ENCODE results near the gene PWP2.
A peak's percentile ranks its signal among the peaks of the same experiment; 100 is the strongest.

Gene PWP2

DNA sequence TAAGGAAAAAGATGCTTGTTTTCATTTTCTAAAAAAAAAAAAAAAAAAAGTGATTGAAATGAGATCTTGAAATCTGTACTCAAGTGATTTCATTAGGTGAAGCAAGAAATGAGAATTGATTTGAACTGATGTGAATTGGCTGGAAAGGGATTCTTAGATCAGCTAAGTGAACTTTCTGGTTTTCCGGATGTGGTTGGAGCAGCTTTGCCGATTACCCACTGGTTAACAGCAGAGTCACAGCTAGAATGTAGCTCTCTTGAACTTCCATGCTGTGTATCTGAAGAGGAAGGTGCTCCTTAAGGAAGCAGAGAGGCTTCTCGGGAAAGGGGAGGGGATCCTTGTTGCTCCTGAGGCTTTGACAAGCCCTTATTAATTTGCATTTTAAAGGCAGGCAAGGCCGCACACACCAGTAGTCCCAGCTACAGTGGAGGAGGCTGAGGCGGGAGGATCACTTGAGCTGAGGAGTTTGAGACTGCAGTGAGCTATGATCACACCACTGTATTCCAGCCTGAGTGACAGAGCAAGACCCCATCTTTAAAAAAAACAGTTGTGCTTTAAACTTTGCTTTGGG is 28.7 kb upstream of the PWP2 start:
- no peak overlapping the region for H3K4me2 ChIP-seq (ENCODE audit: low read length)
- DNase-seq: peak; percentile 14
- no peak overlapping the region for H3K23ac ChIP-seq (ENCODE audit: low read length)
- H3K56ac ChIP-seq (ENCODE audit: low read length): no peak overlapping the region
- H4K8ac ChIP-seq (ENCODE audit: low read depth, low read length): no peak overlapping the region
- no peaks in the 10 kb centered on the region for H3K27me3 ChIP-seq (ENCODE audit: insufficient read depth, low read length, poor library complexity)
- no peak overlapping the region for H2BK5ac ChIP-seq (ENCODE audit: low read length)
- H3K79me2 ChIP-seq (ENCODE audit: control insufficient read depth, insufficient read depth, low read length): no peaks in the 10 kb centered on the region
- H3K9ac ChIP-seq (ENCODE audit: low read length): no peak overlapping the region
- peaks cover 2% of the 10 kb centered on the region for H3K36me3 ChIP-seq (ENCODE audit: control insufficient read depth, insufficient read depth, low read length)
- H4K5ac ChIP-seq (ENCODE audit: low read length): no peak overlapping the region
- H3K4me1 ChIP-seq (ENCODE audit: control insufficient read depth, low read depth, low read length): no peaks in the 10 kb centered on the region
- no peak overlapping the region for H3K18ac ChIP-seq (ENCODE audit: low read length)
- H2BK120ac ChIP-seq (ENCODE audit: low read depth, low read length): no peak overlapping the region
- no peak overlapping the region for H3K27ac ChIP-seq (ENCODE audit: low read depth, low read length)
- WGBS (ENCODE audit: extremely low coverage, insufficient coverage, low lambda C conversion rate): no CpG with 5 or more reads among the region's 5 CpGs
- no peak overlapping the region for H3K4me3 ChIP-seq (ENCODE audit: low read length)
- no peak overlapping the region for H2BK15ac ChIP-seq (replicated peaks; ENCODE audit: low read depth)
- H3K4ac ChIP-seq (ENCODE audit: low read depth, low read length): no peak overlapping the region
- peaks cover 2% of the 10 kb centered on the region for H3K79me1 ChIP-seq (ENCODE audit: low read length)
- no peak overlapping the region for H2AK5ac ChIP-seq (ENCODE audit: low read length)

DNA sequence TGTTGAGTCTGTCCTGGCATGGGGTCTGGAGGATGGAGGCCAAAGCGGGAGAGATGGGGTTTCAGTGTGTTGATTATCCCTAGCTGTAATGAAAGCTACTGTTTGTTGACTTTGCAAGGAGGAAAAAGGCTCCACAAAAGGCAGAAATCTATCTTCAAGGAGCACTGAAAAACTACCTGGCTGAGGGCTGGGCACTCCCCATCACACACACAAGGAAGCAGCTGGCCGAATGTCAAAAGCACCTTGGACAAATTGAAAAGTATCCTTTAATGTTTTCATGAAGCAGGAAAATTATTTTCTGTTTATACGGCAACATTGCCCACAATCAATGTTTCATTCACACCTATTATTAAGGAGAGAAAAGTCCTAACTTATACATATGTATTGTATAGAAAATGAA is 27.8 kb upstream of the PWP2 start:
- H3K23ac ChIP-seq (ENCODE audit: low read length): no peak overlapping the region
- peaks cover 2% of the 10 kb centered on the region for H3K36me3 ChIP-seq (ENCODE audit: control insufficient read depth, insufficient read depth, low read length)
- H2BK120ac ChIP-seq (ENCODE audit: low read depth, low read length): no peak overlapping the region
- H2BK5ac ChIP-seq (ENCODE audit: low read length): no peak overlapping the region
- H3K4ac ChIP-seq (ENCODE audit: low read depth, low read length): no peak overlapping the region
- H3K4me1 ChIP-seq (ENCODE audit: control insufficient read depth, low read depth, low read length): no peaks in the 10 kb centered on the region
- H3K4me3 ChIP-seq (ENCODE audit: low read length): no peak overlapping the region
- no peak overlapping the region for H3K56ac ChIP-seq (ENCODE audit: low read length)
- H4K8ac ChIP-seq (ENCODE audit: low read depth, low read length): no peak overlapping the region
- no peaks in the 10 kb centered on the region for H3K27me3 ChIP-seq (ENCODE audit: insufficient read depth, low read length, poor library complexity)
- no peak overlapping the region for H3K9ac ChIP-seq (ENCODE audit: low read length)
- H3K79me1 ChIP-seq (ENCODE audit: low read length): no peaks in the 10 kb centered on the region
- no CpG with 5 or more reads among the region's 3 CpGs for WGBS (ENCODE audit: extremely low coverage, insufficient coverage, low lambda C conversion rate)
- no peaks in the 10 kb centered on the region for H3K79me2 ChIP-seq (ENCODE audit: control insufficient read depth, insufficient read depth, low read length)
- no peak overlapping the region for H3K4me2 ChIP-seq (ENCODE audit: low read length)
- no peak overlapping the region for H2BK15ac ChIP-seq (replicated peaks; ENCODE audit: low read depth)
- H2AK5ac ChIP-seq (ENCODE audit: low read length): no peak overlapping the region
- no peak overlapping the region for H3K27ac ChIP-seq (ENCODE audit: low read depth, low read length)
- no peak for DNase-seq
- H4K5ac ChIP-seq (ENCODE audit: low read length): no peak overlapping the region
- H3K18ac ChIP-seq (ENCODE audit: low read length): no peak overlapping the region

DNA sequence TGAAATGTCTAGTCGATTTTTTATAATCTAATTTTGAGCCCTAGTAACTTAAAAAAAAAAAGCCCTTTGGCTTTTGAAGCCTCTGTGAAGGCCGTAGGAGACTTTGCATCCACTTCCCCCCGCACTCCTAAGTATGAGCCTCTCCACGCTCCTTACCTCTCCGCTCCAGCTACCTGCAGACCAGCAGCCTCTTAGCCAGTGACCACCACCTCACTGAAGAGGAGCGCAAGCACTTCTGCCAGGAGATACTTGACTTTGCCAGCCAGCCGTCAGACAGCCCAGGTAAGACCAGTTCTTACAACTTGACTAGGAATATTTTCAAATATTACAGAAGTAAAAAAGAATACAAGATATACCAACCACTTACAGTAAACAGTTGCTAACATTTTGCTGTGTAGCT is 27.4 kb upstream of the PWP2 start:
- Histone ChIP-seq H2BK120ac (ENCODE audit: low read depth, low read length) (no peak overlapping the region), H3K4me2 (ENCODE audit: low read length) (no peak overlapping the region), H3K18ac (ENCODE audit: low read length) (no peak overlapping the region), H3K27ac (ENCODE audit: low read depth, low read length) (no peak overlapping the region), H3K27me3 (ENCODE audit: insufficient read depth, low read length, poor library complexity) (no peaks in the 10 kb centered on the region), H2AK5ac (ENCODE audit: low read length) (no peak overlapping the region), H2BK15ac (replicated peaks; ENCODE audit: low read depth) (no peak overlapping the region), H4K8ac (ENCODE audit: low read depth, low read length) (no peak overlapping the region), H2BK5ac (ENCODE audit: low read length) (no peak overlapping the region), H3K9ac (ENCODE audit: low read length) (no peak overlapping the region), H3K4me3 (ENCODE audit: low read length) (no peak overlapping the region), H3K4me1 (ENCODE audit: control insufficient read depth, low read depth, low read length) (no peaks in the 10 kb centered on the region), H3K4ac (ENCODE audit: low read depth, low read length) (no peak overlapping the region), H3K23ac (ENCODE audit: low read length) (no peak overlapping the region), H3K56ac (ENCODE audit: low read length) (no peak overlapping the region), H3K36me3 (ENCODE audit: control insufficient read depth, insufficient read depth, low read length) (peaks cover 2% of the 10 kb centered on the region), H3K79me2 (ENCODE audit: control insufficient read depth, insufficient read depth, low read length) (no peaks in the 10 kb centered on the region), H3K79me1 (ENCODE audit: low read length) (no peaks in the 10 kb centered on the region), H4K5ac (ENCODE audit: low read length) (no peak overlapping the region)
- no peak for DNase-seq
- no CpG with 5 or more reads among the region's 7 CpGs for WGBS (ENCODE audit: extremely low coverage, insufficient coverage, low lambda C conversion rate)

DNA sequence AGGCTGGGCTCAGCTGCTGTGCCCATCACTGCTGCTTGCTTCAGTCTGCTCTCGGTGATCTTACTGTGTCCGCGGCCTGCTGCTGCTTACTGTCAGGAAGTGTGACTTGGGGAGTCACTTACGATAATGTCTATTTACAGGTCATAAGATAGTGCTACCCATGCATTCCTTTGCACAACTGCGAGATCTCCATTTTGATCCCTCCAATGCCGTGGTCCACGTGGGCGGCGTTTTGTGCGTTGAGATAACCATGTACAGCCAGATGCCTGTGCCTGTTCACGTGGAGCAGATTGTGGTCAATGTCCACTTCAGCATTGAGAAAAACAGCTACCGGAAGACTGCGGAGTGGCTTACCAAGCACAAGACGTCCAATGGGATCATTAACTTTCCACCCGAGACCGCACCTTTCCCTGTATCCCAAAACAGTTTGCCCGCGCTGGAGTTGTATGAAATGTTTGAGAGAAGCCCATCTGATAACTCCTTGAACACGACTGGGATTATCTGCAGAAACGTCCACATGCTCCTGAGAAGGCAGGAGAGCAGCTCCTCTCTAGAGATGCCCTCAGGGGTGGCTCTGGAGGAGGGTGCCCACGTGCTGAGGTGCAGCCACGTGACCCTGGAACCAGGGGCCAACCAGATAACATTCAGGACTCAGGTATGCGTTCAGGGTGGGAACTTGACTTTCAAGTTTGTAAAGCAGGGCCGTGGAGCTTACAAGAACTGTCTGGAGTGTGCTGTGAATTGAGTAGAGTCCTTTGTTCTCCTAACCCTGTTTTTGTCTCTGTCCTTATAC is 24.4 kb upstream of the PWP2 start:
- Histone ChIP-seq H4K5ac (ENCODE audit: low read length) (no peak overlapping the region), H2BK15ac (replicated peaks; ENCODE audit: low read depth) (no peak overlapping the region), H3K4ac (ENCODE audit: low read depth, low read length) (no peak overlapping the region), H3K4me1 (ENCODE audit: control insufficient read depth, low read depth, low read length) (no peaks in the 10 kb centered on the region), H3K79me1 (ENCODE audit: low read length) (no peaks in the 10 kb centered on the region), H3K27me3 (ENCODE audit: insufficient read depth, low read length, poor library complexity) (no peaks in the 10 kb centered on the region), H3K79me2 (ENCODE audit: control insufficient read depth, insufficient read depth, low read length) (no peaks in the 10 kb centered on the region), H4K8ac (ENCODE audit: low read depth, low read length) (no peak overlapping the region), H2BK5ac (ENCODE audit: low read length) (no peak overlapping the region), H2BK120ac (ENCODE audit: low read depth, low read length) (no peak overlapping the region), H2AK5ac (ENCODE audit: low read length) (no peak overlapping the region), H3K9ac (ENCODE audit: low read length) (no peak overlapping the region), H3K4me2 (ENCODE audit: low read length) (no peak overlapping the region), H3K4me3 (ENCODE audit: low read length) (no peak overlapping the region), H3K23ac (ENCODE audit: low read length) (no peak overlapping the region), H3K18ac (ENCODE audit: low read length) (no peak overlapping the region), H3K27ac (ENCODE audit: low read depth, low read length) (no peak overlapping the region), H3K36me3 (ENCODE audit: control insufficient read depth, insufficient read depth, low read length) (peaks cover 5% of the 10 kb centered on the region), H3K56ac (ENCODE audit: low read length) (no peak overlapping the region)
- no CpG with 5 or more reads among the region's 24 CpGs for WGBS (ENCODE audit: extremely low coverage, insufficient coverage, low lambda C conversion rate)
- DNase-seq: no peak

DNA sequence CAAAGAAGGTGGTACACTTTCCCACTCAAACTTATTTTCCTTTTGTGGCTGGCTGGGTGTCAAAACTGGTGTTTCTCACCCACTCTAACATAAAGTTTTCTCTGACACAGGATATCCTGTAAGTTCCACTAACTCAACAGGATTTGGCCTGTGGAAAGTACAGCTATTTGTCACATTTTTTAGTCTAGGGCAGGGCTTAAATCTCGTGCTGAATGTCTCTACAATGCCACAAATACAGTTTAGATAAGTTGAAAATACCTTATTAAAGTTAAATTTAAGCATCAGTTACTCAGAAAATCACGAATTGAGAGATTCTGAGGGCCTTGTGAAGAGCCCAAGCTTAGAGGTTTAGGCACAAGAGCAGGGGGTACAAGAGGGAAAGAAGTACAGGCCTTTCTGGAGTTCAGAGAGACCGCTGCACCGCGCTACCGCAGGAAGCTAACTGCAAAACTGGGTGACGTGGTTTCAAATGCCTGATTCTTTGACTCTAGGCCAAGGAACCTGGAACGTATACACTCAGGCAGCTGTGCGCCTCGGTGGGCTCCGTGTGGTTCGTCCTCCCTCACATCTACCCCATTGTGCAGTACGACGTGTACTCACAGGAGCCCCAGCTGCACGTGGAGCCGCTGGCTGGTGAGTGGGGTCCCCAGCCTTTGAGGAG is 23.4 kb upstream of the PWP2 start:
- no peak overlapping the region for H3K27ac ChIP-seq (ENCODE audit: low read depth, low read length)
- peaks cover 5% of the 10 kb centered on the region for H3K36me3 ChIP-seq (ENCODE audit: control insufficient read depth, insufficient read depth, low read length)
- no peak overlapping the region for H2AK5ac ChIP-seq (ENCODE audit: low read length)
- H3K4me3 ChIP-seq (ENCODE audit: low read length): no peak overlapping the region
- no peaks in the 10 kb centered on the region for H3K79me2 ChIP-seq (ENCODE audit: control insufficient read depth, insufficient read depth, low read length)
- no peak overlapping the region for H3K23ac ChIP-seq (ENCODE audit: low read length)
- H3K9ac ChIP-seq (ENCODE audit: low read length): no peak overlapping the region
- no peaks in the 10 kb centered on the region for H3K4me1 ChIP-seq (ENCODE audit: control insufficient read depth, low read depth, low read length)
- H3K4ac ChIP-seq (ENCODE audit: low read depth, low read length): no peak overlapping the region
- no peak overlapping the region for H4K5ac ChIP-seq (ENCODE audit: low read length)
- H2BK120ac ChIP-seq (ENCODE audit: low read depth, low read length): no peak overlapping the region
- H3K27me3 ChIP-seq (ENCODE audit: insufficient read depth, low read length, poor library complexity): no peaks in the 10 kb centered on the region
- H3K79me1 ChIP-seq (ENCODE audit: low read length): no peaks in the 10 kb centered on the region
- no CpG with 5 or more reads among the region's 16 CpGs for WGBS (ENCODE audit: extremely low coverage, insufficient coverage, low lambda C conversion rate)
- no peak overlapping the region for H3K18ac ChIP-seq (ENCODE audit: low read length)
- no peak overlapping the region for H3K56ac ChIP-seq (ENCODE audit: low read length)
- H4K8ac ChIP-seq (ENCODE audit: low read depth, low read length): no peak overlapping the region
- no peak for DNase-seq
- no peak overlapping the region for H3K4me2 ChIP-seq (ENCODE audit: low read length)
- H2BK5ac ChIP-seq (ENCODE audit: low read length): no peak overlapping the region
- H2BK15ac ChIP-seq (replicated peaks; ENCODE audit: low read depth): no peak overlapping the region
